HEK293 (cell line): Measurements from ENCODE around the gene SYNPO2.

Experiments
- CTCF ChIA-PET: fragments of 350-600 bp; formaldehyde crosslinking; extraction: SDS; loops from one replicate; lab custom pipeline; 2021; ENCODE audit warnings: antibody characterized with exemption; lab: Yijun Ruan, JAX
- POLR2A ChIA-PET: fragments of 300-600 bp; formaldehyde crosslinking; extraction: SDS; loops from one replicate; lab custom pipeline; 2020; ENCODE audit warnings: antibody characterized with exemption, inconsistent platforms; lab: Yijun Ruan, JAX
- H3K27ac ChIP-seq: fragments of 200-500 bp; sonication (Bioruptor generic); 2 replicates; pipeline ENCODE4 v1.5.1; 2014; ENCODE audit warnings: low read depth, low read length, control low read depth, inconsistent platforms; ENCODE audit errors: extremely low read depth
- H3K36me3 ChIP-seq, 2 experiments: fragments of 200-500 bp in 1 of 2; sonication (Bioruptor generic) in 1 of 2; 1 replicate in 1 of 2; 2 replicates in 1 of 2; pipeline ENCODE4 v1.5.1; 2014 to 2017; ENCODE audit warnings: inconsistent platforms in 2 of 2, low read length in 2 of 2; ENCODE audit not compliant: control insufficient read depth in 2 of 2, insufficient read depth in 1 of 2
- H3K4me1 ChIP-seq: fragments of 200-500 bp; sonication (Bioruptor generic); 2 replicates; pipeline ENCODE4 v1.5.1; 2014; ENCODE audit warnings: mild to moderate bottlenecking, low read length, inconsistent platforms; ENCODE audit not compliant: control insufficient read depth, insufficient read depth
- H3K4me3 ChIP-seq: 2 replicates; pipeline ENCODE4 v1.5.1; 2011; ENCODE audit warnings: low read depth, mild to moderate bottlenecking, control low read depth, low read length, moderate library complexity
- H3K9me3 ChIP-seq: fragments of 200-500 bp; sonication (Bioruptor generic); 2 replicates; pipeline ENCODE4 v1.5.1; 2014; ENCODE audit warnings: low read depth, low read length, inconsistent platforms; ENCODE audit not compliant: control insufficient read depth, insufficient read depth
- AEBP2 ChIP-seq: fragments of 450-650 bp; formaldehyde crosslinking; IDR thresholded peaks from 2 replicates; pipeline ENCODE4 v1.5.1; 2016; ENCODE audit warnings: missing biosample characterization, missing genetic modification characterization, borderline replicate concordance
- ATF2 ChIP-seq: fragments of 450-650 bp; formaldehyde crosslinking; IDR thresholded peaks from 2 replicates; pipeline ENCODE4 v1.5.1; 2016; ENCODE audit warnings: missing biosample characterization, missing genetic modification characterization, low read depth
- BCL11B ChIP-seq: fragments of 450-650 bp; formaldehyde crosslinking; IDR thresholded peaks from 2 replicates; pipeline ENCODE4 v1.5.1; 2016; ENCODE audit warnings: low read depth, missing biosample characterization, missing genetic modification characterization
- BCL6B ChIP-seq: fragments of 450-650 bp; formaldehyde crosslinking; IDR thresholded peaks from 2 replicates; pipeline ENCODE4 v1.5.1; 2017; ENCODE audit warnings: missing biosample characterization, missing genetic modification characterization
- KLF1 ChIP-seq: fragments of 450-650 bp; formaldehyde crosslinking; IDR thresholded peaks from 2 replicates; pipeline ENCODE4 v1.5.1; 2016; ENCODE audit warnings: missing biosample characterization, missing genetic modification characterization
- KLF17 ChIP-seq: fragments of 450-650 bp; formaldehyde crosslinking; IDR thresholded peaks from 2 replicates; pipeline ENCODE4 v1.5.1; 2016; ENCODE audit warnings: missing biosample characterization, missing genetic modification characterization
- KLF7 ChIP-seq: fragments of 450-650 bp; formaldehyde crosslinking; IDR thresholded peaks from 2 replicates; pipeline ENCODE4 v1.5.1; 2016; ENCODE audit warnings: missing biosample characterization, missing genetic modification characterization, borderline replicate concordance
- MYNN ChIP-seq: fragments of 450-650 bp; formaldehyde crosslinking; IDR thresholded peaks from 2 replicates; pipeline ENCODE4 v1.5.1; 2016; ENCODE audit warnings: missing biosample characterization, missing genetic modification characterization, borderline replicate concordance
- OSR2 ChIP-seq: fragments of 450-650 bp; formaldehyde crosslinking; IDR thresholded peaks from 2 replicates; pipeline ENCODE4 v1.5.1; 2016; ENCODE audit warnings: missing biosample characterization, missing genetic modification characterization
- PRDM1 ChIP-seq: fragments of 450-650 bp; formaldehyde crosslinking; IDR thresholded peaks from 2 replicates; pipeline ENCODE4; 2016; ENCODE audit warnings: missing biosample characterization, missing genetic modification characterization
- YY1 ChIP-seq: fragments of 450-650 bp; formaldehyde crosslinking; IDR thresholded peaks from 2 replicates; pipeline ENCODE4 v1.5.1; 2018; ENCODE audit warnings: missing biosample characterization, missing genetic modification characterization
- ZBTB10 ChIP-seq: fragments of 450-650 bp; formaldehyde crosslinking; IDR thresholded peaks from 2 replicates; pipeline ENCODE4 v1.5.1; 2016; ENCODE audit warnings: missing biosample characterization, missing genetic modification characterization
- ZBTB6 ChIP-seq: fragments of 450-650 bp; formaldehyde crosslinking; IDR thresholded peaks from 2 replicates; pipeline ENCODE4 v1.5.1; 2017; ENCODE audit warnings: missing biosample characterization, missing genetic modification characterization
- ZFP3 ChIP-seq: fragments of 450-650 bp; formaldehyde crosslinking; IDR thresholded peaks from 2 replicates; pipeline ENCODE4 v1.5.1; 2016; ENCODE audit warnings: low read depth, missing biosample characterization, missing genetic modification characterization
- ZNF10 ChIP-seq: fragments of 450-650 bp; formaldehyde crosslinking; IDR thresholded peaks from 2 replicates; pipeline ENCODE4 v1.5.1; 2017; ENCODE audit warnings: missing biosample characterization, missing genetic modification characterization
- ZNF112 ChIP-seq: fragments of 450-650 bp; formaldehyde crosslinking; IDR thresholded peaks from 2 replicates; pipeline ENCODE4 v1.5.0; 2017; ENCODE audit warnings: missing biosample characterization, missing genetic modification characterization
- ZNF132 ChIP-seq: fragments of 450-650 bp; formaldehyde crosslinking; IDR thresholded peaks from 2 replicates; pipeline ENCODE4 v1.5.1; 2017; ENCODE audit warnings: missing biosample characterization, missing genetic modification characterization, borderline replicate concordance
- ZNF391 ChIP-seq: fragments of 450-650 bp; formaldehyde crosslinking; IDR thresholded peaks from 2 replicates; pipeline ENCODE4 v1.5.1; 2016; ENCODE audit warnings: low read depth, missing biosample characterization, missing genetic modification characterization, borderline replicate concordance
- ZNF394 ChIP-seq: fragments of 450-650 bp; formaldehyde crosslinking; IDR thresholded peaks from 2 replicates; pipeline ENCODE4 v1.5.1; 2016; ENCODE audit warnings: missing biosample characterization, missing genetic modification characterization, mild to moderate bottlenecking, moderate library complexity, borderline replicate concordance
- ZNF521 ChIP-seq: fragments of 450-650 bp; formaldehyde crosslinking; IDR thresholded peaks from 2 replicates; pipeline ENCODE4 v1.5.1; 2017; ENCODE audit warnings: missing biosample characterization, mild to moderate bottlenecking, missing genetic modification characterization
- ZNF585B ChIP-seq: fragments of 450-650 bp; formaldehyde crosslinking; IDR thresholded peaks from 2 replicates; pipeline ENCODE4 v1.5.1; 2016; ENCODE audit warnings: missing biosample characterization, missing genetic modification characterization
- ZNF610 ChIP-seq: fragments of 450-650 bp; formaldehyde crosslinking; IDR thresholded peaks from 2 replicates; pipeline ENCODE4 v1.5.1; 2016; ENCODE audit warnings: missing biosample characterization, missing genetic modification characterization, borderline replicate concordance
- ZNF624 ChIP-seq: fragments of 450-650 bp; formaldehyde crosslinking; IDR thresholded peaks from 2 replicates; pipeline ENCODE4 v1.5.1; 2017; ENCODE audit warnings: missing biosample characterization, missing genetic modification characterization
- ZNF639 ChIP-seq: fragments of 450-650 bp; formaldehyde crosslinking; IDR thresholded peaks from 2 replicates; pipeline ENCODE4 v1.5.1; 2016; ENCODE audit warnings: missing biosample characterization, missing genetic modification characterization
- ZNF664 ChIP-seq: fragments of 450-650 bp; formaldehyde crosslinking; IDR thresholded peaks from 2 replicates; pipeline ENCODE4 v1.5.1; 2016; ENCODE audit warnings: missing biosample characterization, missing genetic modification characterization
- ZNF776 ChIP-seq: fragments of 450-650 bp; formaldehyde crosslinking; IDR thresholded peaks from 2 replicates; pipeline ENCODE4 v1.5.0; 2017; ENCODE audit warnings: missing biosample characterization, missing genetic modification characterization, borderline replicate concordance

The SYNPO2 gene

GRCh38 chr4:119030536-119030890 lies 141.9 kb downstream of the SYNPO2 start:
- TF ChIP-seq KLF17 (tag by site-specific recombination) (no peak), ZBTB6 (no peak), BCL11B (no peak), MYNN (tag by site-specific recombination) (no peak), ZNF521 (tag by site-specific recombination) (no peak), OSR2 (no peak), ZNF585B (tag by site-specific recombination) (no peak), PRDM1 (no peak), YY1 (tag by site-specific recombination) (no peak), ZNF776 (no peak), ZNF10 (tag by site-specific recombination) (no peak), AEBP2 (tag by site-specific recombination) (no peak), ZNF624 (tag by site-specific recombination) (no peak)
- ChIA-PET CTCF (no interaction called here), POLR2A (no interaction called here)
- no peak overlapping the region for H3K27ac ChIP-seq
- H3K36me3 ChIP-seq = no peaks in the 10 kb centered on the region
- H3K9me3 ChIP-seq = no peaks in the 10 kb centered on the region
- no peaks in the 10 kb centered on the region for H3K4me1 ChIP-seq
- no peak overlapping the region for H3K4me3 ChIP-seq

- H3K4me1 ChIP-seq = no peaks in the 10 kb centered on the region
- POLR2A ChIA-PET = interaction anchor here (1.0 kb wide), 1 partner anchor 182 kb away, joined by 4 read pairs; the partner anchor contains the start of gene USP53
- H3K4me3 ChIP-seq = no peak overlapping the region
- no peaks in the 10 kb centered on the region for H3K9me3 ChIP-seq
- TF ChIP-seq ZNF132 (no peak), ZNF394 (tag by site-specific recombination) (no peak), KLF7 (no peak), ZNF391 (tag by site-specific recombination) (no peak), ZNF112 (tag by site-specific recombination) (no peak), BCL6B (no peak), ATF2 (no peak), ZNF664 (tag by site-specific recombination) (no peak), ZNF639 (tag by site-specific recombination) (no peak), ZNF610 (tag by site-specific recombination) (no peak), ZFP3 (no peak), KLF1 (tag by site-specific recombination) (no peak), ZBTB10 (no peak)
- no peaks in the 10 kb centered on the region for H3K36me3 ChIP-seq
- no peak overlapping the region for H3K27ac ChIP-seq
- CTCF ChIA-PET = no interaction called here
Observed at GRCh38 chr4:119031218-119031617, 142.6 kb downstream of the SYNPO2 start.
